GM18526 (cell line): Measurements from ENCODE around the gene RNF14.

Experiments used
- POLR2A ChIP-seq: IDR thresholded peaks from 3 replicates; pipeline ENCODE4 v1.6.1; 2011; ENCODE audit not compliant: insufficient read length; ENCODE audit errors: extremely low read depth

RNF14 gene

DNA sequence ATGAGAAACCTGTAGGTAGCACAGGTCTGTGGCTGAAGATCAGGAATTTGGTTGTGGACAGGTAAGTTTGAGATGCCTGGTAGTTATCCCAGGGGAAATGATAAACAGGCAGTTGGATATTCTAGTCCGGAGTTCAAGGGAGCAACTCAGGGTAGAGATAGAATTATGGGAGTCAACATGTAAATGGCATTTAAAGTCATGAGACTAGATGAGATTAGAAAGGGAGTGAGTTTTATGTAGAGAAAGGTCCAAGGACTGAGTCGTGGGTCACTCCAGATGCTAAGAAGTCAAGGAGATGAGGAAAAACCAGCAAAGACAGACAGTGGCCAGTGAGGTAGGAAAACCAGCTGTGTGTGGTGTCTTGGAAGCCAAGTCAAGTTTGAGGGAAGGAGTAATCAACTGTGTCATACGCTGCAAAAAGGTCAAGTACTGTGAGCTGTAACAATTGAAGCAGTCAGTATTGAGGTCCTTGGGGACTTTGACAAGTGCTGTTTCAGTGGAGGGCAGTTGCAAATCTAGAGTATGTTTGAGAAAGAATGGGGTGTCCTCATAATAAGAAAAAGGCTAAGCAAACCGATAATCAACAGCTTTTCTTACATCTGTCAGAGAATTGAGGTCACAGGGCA is 25.7 kb downstream of the RNF14 start:
- no peak for TF ChIP-seq POLR2A

DNA sequence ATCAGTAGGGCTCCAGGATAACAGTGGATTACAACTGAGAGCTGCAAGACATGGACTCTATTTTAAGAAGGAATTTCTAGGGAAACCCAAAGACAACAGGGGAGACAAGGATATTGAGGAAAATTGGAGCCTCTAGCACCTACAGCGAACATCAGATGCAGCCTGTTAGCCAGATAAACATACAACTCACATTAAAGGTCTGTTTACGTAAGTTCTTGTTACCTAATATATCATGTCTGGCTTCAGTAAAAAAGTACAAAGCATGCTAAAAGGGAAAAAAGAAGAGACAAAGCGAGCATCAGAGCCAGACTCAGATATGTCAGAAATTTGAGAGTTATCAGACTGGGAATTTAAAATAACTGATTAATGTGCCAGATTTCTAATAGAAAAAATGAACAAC is 26.8 kb downstream of the RNF14 start:
- TF ChIP-seq POLR2A: no peak

DNA sequence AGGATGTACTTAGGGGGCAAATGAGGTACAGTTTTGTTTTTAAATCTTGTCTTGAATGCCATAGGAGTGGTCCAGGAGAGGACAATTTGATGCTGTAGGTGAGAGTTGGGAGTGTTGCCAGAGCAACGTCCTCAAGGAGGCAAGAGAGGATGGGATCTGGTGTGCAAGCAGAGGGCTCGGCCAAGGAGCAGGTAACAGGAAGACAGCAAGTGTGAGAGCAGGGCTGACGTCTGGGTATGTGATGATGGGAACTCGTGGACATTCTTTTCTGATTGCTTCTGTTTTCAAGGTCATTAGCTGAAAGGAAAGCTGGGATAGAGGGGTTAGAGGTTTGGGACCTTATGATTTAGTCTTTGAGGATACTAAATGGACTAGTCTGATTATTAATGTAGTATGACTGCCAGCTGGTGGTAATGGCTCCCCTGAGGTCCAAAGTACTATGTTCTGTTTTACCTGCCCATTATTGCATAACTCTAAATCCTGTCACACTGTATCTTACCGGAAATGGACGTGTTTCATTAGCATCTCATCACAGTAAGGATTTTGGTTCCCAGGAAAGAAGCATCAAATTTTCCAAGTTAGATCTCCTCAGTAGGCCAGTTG is 28.6 kb downstream of the RNF14 start:
- no peak for TF ChIP-seq POLR2A

DNA sequence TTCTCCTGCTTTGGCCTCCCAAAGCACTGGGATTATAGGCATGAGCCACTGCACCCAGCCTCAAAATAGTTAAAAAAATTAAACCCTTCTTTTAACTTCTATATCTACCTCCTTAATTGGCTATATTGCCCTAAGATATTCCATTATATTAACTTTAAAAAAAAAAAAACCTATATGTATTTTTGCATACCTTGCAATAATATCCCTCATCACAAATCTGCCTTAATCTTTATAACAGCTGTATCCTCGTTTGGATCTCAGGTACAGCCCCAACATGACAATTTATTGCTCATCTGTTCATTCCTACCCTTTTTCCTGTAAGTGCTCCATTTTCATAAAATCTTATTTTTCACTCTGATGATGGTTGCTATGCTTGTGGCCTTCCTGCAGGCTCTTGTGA is 31.3 kb downstream of the RNF14 start:
- TF ChIP-seq POLR2A: no peak

DNA sequence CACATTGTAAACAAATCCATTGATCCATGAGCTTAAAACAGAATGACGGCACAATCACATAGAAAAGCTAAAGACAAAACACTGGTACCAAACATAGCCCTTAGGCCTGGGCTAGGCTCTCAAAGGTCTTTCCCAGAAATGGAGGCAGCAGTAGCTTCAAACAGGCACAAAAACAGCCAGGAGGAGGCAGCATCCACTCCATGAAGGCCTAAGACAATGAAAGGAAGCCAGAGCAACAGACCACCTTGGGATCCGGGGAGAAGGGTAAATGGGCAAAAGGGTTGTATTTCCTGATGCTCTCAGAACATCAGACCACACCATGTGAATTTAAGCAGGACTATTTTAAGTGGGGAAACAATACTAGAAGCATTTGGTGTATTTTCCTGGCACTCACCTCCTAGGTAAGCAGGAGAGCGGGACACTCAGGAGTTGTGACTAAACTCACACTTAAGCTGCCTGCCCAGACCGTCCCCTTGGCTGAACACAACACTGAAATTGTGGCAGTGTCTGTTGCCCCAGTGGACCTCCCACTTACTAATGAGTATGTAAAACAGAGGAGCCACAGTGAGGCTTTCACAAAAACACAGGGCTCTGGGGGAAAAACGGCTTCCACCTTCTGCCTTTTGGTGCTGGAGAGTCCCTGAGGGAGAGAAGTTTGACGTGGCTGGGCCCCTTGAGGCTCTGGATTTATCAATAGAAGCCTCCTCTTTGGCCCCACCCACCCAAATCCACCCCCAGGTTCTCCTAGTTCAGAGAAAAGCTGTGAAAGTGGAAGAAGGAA is 32.0 kb downstream of the RNF14 start:
- no peak for TF ChIP-seq POLR2A

DNA sequence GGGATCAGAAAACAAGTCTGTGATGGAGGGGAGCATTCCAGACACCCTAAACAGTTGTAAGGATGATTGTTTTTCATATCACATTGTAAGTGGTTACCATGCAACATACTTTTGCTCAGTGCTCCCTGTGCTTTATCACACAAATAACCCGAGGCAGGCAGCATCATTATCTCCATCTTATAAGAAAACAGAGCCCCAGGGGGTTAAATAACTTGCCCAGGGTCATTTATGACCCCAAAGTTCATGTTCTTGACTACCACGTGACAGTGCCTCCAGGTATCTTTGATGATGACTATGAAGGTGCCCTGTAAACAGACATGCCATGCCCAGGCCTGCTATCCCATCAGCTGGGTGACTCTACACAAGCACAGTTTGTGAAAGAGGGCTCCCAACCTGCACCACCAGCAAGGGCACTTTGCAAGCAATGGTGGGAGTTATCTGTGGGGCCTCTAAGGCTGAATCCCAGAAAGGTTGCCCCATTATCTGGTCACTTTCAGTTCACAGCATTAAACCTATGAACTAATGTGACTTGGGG is 34.4 kb downstream of the RNF14 start:
- TF ChIP-seq POLR2A: no peak

DNA sequence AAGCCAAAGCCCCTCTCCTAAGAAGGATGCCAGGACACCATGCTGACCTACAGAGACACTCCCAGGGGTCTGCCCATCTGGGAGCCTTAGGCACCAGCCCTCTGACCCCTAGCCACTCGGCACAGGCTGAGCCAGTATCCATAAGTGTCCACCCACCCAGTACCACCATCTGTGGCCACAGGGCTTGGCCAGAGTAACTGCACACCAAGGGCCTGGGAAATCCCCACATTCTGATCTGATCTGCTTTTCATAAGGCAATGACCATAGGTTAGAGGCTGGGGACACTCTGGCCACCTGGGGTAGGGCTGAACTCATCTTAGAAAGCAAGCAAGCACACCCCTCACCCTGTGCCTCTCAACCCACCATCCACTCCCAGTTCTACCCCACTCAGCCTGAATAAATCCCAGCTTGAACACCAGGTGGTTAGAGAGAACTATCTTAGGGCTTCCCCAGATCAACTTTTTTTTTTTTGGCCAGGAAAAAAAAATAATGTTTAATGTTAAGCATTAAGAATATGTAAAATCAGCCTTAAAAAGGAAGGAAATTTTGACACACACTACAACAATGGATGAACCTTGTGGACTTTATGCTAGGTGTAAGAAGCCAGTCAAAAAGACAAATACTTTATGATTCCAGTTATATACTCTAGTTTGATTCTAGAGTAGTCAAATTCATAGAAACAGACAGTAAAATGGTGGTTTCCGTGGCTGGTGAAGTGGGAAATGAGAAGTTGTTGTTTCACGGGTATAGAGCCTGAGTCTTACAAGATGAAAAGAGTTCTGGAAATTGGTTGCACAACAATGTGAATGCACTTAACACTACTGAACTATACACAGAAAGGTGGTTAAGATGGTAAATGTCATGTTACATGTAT is 37.7 kb downstream of the RNF14 start:
- TF ChIP-seq POLR2A: no peak

DNA sequence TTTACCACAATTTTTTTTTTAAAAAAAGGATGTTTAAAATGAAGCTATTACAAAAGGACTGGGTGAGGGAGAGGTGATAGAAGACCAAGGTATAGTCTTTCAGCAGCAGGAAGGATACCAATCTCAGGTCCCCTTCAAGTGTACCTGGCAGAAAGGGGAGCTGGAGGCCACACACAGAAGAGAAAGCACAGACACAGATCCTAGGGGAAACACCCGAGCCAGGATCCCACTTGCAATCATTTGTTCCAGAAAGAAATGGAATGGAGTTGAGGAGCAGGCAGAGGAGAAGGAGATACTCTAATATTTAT is 38.3 kb downstream of the RNF14 start:
- TF ChIP-seq POLR2A: no peak

DNA sequence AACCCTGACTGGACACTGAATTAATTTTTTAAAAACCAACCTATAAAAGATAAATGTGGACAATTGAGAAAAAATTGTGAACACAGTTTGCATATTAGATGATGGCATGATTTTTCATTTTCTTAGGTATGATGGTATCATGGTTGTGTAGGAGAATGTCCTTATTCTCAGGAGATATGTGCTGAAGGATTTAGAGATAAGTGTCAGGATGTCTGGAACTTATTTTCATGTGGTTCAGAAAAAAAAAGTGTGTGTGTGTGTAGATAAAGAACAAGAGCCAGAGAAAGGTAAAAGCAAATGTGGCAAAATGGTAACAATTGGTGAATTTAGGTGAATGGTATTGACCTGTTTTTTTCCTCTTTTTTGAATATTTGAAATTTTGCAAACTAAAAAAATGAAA is 39.9 kb downstream of the RNF14 start:
- no peak for TF ChIP-seq POLR2A

DNA sequence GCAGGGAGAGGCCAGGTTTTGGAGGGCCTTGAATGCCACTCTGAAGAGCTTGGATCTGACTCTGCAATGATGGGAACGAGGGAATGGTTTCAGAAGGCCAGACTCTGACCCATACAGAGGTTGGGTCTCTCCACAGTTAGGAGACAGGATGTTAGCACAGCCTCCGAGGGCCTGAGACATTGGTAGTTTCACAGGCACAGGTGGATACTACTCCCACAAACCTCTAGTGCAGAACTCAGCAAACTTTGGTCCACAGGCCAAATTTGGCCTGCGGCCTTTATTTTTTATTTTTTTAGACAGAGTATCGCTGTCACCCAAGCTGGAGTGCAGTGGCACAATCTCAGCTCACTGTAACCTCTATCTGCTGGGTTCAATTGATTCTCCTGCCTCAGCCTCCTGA is 41.0 kb downstream of the RNF14 start:
- TF ChIP-seq POLR2A: no peak

DNA sequence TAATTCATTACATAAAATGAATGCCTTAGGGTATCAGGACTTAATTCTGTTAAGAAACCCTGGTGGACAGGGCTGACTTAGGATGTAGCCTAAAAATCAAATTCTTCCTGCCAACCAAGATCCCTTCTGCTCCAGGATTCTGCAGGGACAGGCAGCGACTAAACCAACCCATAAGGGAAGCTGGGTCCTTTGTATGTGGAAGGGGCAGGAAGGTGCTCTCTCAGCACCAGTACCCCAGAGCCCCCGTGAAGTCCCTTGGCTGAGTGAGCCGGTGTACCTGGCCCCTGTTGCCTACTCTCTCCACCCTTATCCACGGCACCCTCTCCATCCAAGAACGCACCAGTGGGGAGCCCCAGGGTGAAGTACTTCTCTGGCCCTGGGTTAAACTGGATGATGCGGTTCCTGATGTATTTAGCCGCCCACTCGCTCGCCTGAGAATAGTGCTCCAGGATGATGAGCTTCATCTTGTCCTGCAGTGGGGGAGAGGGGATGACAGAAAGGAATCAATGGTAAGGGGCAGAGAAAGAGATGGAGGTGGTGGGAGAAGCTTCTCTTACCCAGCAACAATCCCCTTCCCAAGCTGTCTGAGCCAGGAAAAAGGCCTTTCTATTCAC is 42.8 kb downstream of the RNF14 start:
- no peak for TF ChIP-seq POLR2A

DNA sequence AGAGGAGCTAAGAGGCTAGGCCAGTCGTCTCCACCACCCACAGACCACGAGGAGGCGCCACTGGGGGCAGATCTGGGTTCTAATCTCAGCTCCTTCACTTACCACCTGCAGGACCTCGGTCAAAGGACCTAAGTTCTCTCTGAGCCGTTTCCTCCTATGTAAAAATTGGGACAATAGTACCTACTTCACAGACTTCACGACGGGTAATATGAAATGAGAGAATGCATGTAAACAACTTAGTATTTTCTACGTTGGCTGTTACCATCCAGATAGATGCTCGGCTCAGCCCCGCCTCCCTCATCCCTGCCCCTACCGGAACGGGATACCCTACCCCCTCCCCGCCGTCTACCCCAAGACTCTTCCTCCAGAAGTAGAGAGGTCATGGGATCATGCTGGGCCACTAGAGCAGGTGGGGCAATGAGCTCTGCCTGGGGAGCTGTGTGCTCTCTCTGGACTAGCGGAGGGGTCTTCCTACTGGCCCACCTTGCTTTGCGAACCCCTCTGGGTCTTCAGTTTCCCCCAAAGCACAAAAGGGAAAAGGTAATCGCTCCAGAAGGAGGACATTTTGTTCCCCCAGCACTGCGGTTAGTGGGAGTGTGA is 43.4 kb downstream of the RNF14 start:
- TF ChIP-seq POLR2A: no peak

DNA sequence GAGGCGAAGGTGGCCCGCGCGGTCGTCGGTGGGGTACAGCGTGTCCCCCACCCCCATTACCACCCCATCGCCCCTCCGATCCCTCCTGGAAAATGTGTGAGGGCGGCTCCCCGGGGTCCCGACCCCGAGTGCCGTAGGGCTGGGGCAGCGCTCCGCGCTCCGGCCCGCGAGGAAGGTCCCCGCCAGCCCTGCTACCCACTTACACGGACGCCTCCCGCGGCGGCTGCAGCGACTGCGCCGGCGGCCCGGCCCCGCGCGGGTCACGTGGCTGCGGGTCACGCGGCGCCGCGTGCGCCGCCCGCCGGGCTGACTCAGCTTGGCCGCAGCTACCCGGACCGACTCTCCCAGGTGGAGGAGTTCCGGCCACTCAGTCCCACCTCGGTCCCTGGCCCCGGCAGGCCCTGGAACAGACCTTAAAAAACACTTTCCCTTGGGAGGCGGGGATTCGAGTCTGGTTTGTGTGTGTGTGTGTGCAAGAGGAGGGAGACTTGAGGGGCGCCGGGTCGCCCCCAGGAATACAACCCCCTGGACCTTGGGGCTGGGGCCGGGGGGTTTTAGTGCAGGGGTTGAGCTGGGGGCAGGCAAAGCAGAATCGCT is 44.0 kb downstream of the RNF14 start, which contains the start of gene GNPDA1:
Gene GNPDA1, minus strand, starts transcription at position 236 of the 597 bp plus-strand sequence. CDS start 992 bp downstream, outside the sequence.
- peak; percentile 51 for TF ChIP-seq POLR2A

DNA sequence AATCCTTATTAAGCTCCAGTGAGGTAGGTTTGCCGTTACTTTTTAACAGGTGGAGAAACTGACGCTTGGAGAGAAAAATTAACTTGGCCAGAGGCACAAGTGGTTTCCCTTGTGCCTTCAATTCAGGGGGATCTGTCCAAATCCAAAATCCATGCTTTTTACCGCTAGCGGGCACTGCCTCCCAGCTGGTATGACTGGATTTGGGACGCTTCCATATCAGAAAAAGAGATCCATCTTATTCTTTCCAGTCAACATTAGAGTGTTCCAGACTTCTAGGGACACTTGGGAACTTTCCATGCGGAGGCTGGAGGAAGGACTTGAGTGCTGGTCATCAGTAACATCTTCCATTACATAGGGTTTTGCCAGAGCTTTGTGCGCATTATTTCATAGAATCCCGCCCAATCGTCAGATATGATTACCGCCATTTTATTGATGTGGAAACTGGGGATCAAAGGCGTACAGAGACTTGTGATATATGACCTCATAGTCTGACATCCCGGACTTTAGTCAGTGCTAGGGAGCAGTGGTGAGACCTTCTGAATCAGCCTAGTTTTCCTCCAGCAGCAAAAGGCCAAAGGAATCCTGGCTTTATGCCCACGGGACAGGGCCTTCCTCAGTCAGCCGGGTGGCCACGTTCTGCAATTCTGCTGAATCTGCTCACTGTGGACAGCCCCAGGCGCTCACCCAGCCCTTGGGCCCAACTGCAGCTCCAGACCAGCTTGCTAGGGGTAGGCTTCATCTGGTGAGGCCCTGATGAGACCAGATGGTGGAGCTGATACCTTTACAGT is 45.0 kb downstream of the RNF14 start:
- TF ChIP-seq POLR2A: no peak
